ENCODE results near the gene HRCT1.

The HRCT1 gene

DNA sequence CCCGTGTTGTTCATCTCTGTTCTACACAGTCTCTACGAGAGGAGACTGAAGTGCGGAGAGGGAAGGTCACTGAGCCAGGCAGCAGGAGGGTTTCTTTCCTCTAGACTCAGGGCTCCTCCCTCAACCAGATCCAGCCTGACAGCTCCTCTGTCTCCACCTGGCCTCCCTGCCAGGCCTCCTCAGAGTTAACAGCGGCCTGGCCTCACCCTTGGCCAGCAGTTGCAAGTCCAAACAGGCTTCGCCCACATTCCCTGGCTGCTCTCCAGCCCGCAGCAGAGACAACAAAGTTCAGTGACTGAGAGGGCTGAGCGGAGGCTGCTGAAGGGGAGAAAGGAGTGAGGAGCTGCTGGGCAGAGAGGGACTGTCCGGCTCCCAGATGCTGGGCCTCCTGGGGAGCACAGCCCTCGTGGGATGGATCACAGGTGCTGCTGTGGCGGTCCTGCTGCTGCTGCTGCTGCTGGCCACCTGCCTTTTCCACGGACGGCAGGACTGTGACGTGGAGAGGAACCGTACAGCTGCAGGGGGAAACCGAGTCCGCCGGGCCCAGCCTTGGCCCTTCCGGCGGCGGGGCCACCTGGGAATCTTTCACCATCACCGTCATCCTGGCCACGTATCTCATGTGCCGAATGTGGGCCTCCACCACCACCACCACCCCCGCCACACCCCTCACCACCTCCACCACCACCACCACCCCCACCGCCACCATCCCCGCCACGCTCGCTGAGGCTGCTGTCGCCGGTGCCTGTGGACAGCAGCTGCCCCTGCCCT is at the start of gene HRCT1:
Gene HRCT1 (plus strand): TSS at position 291 of the 768 bp plus-strand sequence. CDS start 86 bp downstream, at position 377.
- no peak for DNase-seq (ENCODE audit: low read depth)
- no peak for TF ChIP-seq CTCF (IDR thresholded peaks at IDR 0.05; ENCODE audit: insufficient read depth, low read depth, low read length, missing control alignments)
- H3K4me3 ChIP-seq (ENCODE audit: low read depth, low read length), result no peak within 1 kb of the TSS

GRCh38 chr9:35856206-35856605 is 49.8 kb upstream of the HRCT1 start:
- no peak for TF ChIP-seq CTCF (IDR thresholded peaks at IDR 0.05; ENCODE audit: insufficient read depth, low read depth, low read length, missing control alignments)
- no peak overlapping the region for H3K4me3 ChIP-seq (ENCODE audit: low read depth, low read length)
- DNase-seq (ENCODE audit: low read depth), result no peak

GRCh38 chr9:35856882-35857281 is 49.1 kb upstream of the HRCT1 start:
- no peak overlapping the region for H3K4me3 ChIP-seq (ENCODE audit: low read depth, low read length)
- DNase-seq (ENCODE audit: low read depth), result no peak
- TF ChIP-seq CTCF (IDR thresholded peaks at IDR 0.05; ENCODE audit: insufficient read depth, low read depth, low read length, missing control alignments), result no peak

- DNase-seq (ENCODE audit: low read depth), result no peak
- TF ChIP-seq CTCF (IDR thresholded peaks at IDR 0.05; ENCODE audit: insufficient read depth, low read depth, low read length, missing control alignments), result no peak
- H3K4me3 ChIP-seq (ENCODE audit: low read depth, low read length), result no peak overlapping the region
Measured at GRCh38 chr9:35858458-35858857, 47.5 kb upstream of the HRCT1 start.

DNA sequence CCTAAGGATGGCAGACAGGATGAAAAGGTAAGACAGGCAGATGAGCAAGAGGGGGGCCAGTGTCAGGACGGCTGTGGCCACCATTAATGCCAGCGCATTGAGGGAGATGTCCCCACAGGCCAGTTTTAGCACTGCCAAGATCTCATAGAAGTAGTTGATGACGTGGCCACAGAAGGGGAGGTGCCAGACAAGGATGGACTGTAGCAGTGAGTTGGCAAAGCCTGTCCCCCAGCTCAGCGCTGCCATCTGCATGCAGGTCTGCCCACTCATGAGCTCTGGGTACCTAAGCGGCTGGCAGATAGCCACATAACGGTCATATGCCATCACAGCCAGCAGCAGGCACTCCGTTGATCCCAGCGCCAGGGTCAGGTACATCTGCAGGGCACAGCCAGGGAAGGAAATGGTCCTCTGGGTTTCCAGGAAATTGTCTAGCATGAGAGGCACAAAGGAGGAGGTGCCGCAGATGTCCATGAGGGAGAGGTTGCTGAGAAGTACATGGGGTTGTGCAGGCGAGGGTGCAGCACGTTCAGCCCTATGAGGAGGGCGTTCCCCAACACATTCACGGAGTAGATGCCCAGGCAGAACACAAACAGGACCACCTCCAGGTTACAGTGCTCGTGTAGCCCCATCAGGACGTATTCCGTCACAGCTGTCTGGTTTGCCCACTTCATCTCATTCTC is 46.6 kb upstream of the HRCT1 start:
- no peak overlapping the region for H3K4me3 ChIP-seq (ENCODE audit: low read depth, low read length)
- peak; percentile 9 for TF ChIP-seq CTCF (IDR thresholded peaks at IDR 0.05; ENCODE audit: insufficient read depth, low read depth, low read length, missing control alignments)
- DNase-seq (ENCODE audit: low read depth), result peak; percentile 60

- TF ChIP-seq CTCF (IDR thresholded peaks at IDR 0.05; ENCODE audit: insufficient read depth, low read depth, low read length, missing control alignments), result no peak
- H3K4me3 ChIP-seq (ENCODE audit: low read depth, low read length), result no peak overlapping the region
- DNase-seq (ENCODE audit: low read depth), result no peak
Measured at GRCh38 chr9:35859990-35860339, 46.0 kb upstream of the HRCT1 start.
